HL-60 (cell line): ENCODE results near the gene ULK2.
A peak's percentile ranks its signal among the peaks of the same experiment; 100 is the strongest.
"Not testable (repeated sequence)": the region's sequence is repeated elsewhere in the genome, so short reads cannot be mapped to it uniquely, and the experiment has no call there.

Source experiments
- DNase-seq, 2 experiments: peaks; one replicate each; pipeline ENCODE4 v3.0.0-alpha.2; 2010 to 2020; ENCODE audit warnings: low read depth in 1 of 2, low spot score in 1 of 2
- H3K27ac ChIP-seq: fragments of 250-450 bp; sonication (Bioruptor Pico); replicated peaks from 2 replicates; pipeline ENCODE4 v1.5.1; 2020; ENCODE audit warnings: mild to moderate bottlenecking, moderate library complexity
- H3K27me3 ChIP-seq: fragments of 250-450 bp; sonication (Bioruptor Pico); 2 replicates; pipeline ENCODE4 v1.5.1; 2021; ENCODE audit warnings: mild to moderate bottlenecking, moderate library complexity; ENCODE audit not compliant: insufficient read depth, poor library complexity, severe bottlenecking
- H3K4me3 ChIP-seq: replicated peaks from 2 replicates; pipeline ENCODE4 v1.5.1; 2011; ENCODE audit warnings: mild to moderate bottlenecking, control low read depth, low read length; ENCODE audit not compliant: insufficient read depth
- GABPA ChIP-seq: IDR thresholded peaks from 2 replicates; pipeline ENCODE4 v1.6.1; 2012; ENCODE audit warnings: low read depth
- POLR2AphosphoS5 ChIP-seq: IDR thresholded peaks from 2 replicates; pipeline ENCODE4 v1.6.1; 2012; ENCODE audit warnings: low read depth
- SPI1 ChIP-seq: IDR thresholded peaks from 2 replicates; pipeline ENCODE4 v1.6.1; 2012; ENCODE audit warnings: low read depth, mild to moderate bottlenecking, borderline replicate concordance
- TF ChIP-seq, protein P1 (sequence below): IDR thresholded peaks from 2 replicates; pipeline ENCODE4 v1.6.1; 2012; ENCODE audit warnings: low read depth; ENCODE audit not compliant: insufficient replicate concordance
- TF ChIP-seq, protein P2 (sequence below): IDR thresholded peaks from one replicate; pipeline ENCODE4 v1.5.1; 2011; ENCODE audit warnings: low read length, control low read depth, inconsistent platforms; ENCODE audit not compliant: insufficient read depth

The ULK2 gene

DNA sequence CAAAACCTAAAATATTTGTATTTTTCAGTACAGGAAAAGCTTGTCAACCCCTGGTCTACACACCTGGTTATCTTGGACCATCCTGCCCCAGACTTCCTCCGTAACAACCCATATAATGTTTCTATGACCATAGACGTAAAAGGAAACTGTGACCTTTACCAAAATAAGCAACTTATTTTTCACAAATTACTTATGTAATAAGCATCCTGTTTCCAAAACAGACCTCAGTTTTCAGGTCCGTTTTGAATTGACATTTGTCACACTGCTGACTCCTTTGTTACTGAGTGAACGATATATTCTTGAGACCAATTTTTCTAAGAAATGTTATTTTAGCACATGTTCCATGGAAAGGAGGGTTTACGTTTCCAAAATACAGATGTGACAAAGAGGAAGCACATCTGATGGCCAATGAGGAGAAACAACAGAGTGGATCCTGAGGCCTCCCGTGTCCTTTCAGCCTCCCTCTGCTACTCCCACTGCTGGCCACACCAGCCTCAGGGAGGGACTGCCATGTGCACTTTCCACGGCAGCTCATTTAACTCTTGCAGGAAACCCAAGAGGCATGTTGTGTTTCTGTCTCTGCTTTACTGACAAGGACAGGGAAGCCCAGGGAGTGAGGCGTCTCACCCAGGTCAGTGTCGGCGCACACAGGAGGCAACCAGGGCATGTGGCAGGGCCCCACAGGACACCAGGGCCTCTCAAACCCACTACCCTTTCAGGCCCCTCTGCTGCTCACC, 99.5 kb downstream of the ULK2 start:
- no peak for DNase-seq
- Histone ChIP-seq H3K4me3 (no peak overlapping the region), H3K27me3 (no peaks in the 10 kb centered on the region), H3K27ac (no peak overlapping the region)
- TF ChIP-seq GABPA = no peak
- TF ChIP-seq, protein P1, sequence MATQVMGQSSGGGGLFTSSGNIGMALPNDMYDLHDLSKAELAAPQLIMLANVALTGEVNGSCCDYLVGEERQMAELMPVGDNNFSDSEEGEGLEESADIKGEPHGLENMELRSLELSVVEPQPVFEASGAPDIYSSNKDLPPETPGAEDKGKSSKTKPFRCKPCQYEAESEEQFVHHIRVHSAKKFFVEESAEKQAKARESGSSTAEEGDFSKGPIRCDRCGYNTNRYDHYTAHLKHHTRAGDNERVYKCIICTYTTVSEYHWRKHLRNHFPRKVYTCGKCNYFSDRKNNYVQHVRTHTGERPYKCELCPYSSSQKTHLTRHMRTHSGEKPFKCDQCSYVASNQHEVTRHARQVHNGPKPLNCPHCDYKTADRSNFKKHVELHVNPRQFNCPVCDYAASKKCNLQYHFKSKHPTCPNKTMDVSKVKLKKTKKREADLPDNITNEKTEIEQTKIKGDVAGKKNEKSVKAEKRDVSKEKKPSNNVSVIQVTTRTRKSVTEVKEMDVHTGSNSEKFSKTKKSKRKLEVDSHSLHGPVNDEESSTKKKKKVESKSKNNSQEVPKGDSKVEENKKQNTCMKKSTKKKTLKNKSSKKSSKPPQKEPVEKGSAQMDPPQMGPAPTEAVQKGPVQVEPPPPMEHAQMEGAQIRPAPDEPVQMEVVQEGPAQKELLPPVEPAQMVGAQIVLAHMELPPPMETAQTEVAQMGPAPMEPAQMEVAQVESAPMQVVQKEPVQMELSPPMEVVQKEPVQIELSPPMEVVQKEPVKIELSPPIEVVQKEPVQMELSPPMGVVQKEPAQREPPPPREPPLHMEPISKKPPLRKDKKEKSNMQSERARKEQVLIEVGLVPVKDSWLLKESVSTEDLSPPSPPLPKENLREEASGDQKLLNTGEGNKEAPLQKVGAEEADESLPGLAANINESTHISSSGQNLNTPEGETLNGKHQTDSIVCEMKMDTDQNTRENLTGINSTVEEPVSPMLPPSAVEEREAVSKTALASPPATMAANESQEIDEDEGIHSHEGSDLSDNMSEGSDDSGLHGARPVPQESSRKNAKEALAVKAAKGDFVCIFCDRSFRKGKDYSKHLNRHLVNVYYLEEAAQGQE = no peak
- no peak for TF ChIP-seq SPI1
- TF ChIP-seq, protein P2, sequence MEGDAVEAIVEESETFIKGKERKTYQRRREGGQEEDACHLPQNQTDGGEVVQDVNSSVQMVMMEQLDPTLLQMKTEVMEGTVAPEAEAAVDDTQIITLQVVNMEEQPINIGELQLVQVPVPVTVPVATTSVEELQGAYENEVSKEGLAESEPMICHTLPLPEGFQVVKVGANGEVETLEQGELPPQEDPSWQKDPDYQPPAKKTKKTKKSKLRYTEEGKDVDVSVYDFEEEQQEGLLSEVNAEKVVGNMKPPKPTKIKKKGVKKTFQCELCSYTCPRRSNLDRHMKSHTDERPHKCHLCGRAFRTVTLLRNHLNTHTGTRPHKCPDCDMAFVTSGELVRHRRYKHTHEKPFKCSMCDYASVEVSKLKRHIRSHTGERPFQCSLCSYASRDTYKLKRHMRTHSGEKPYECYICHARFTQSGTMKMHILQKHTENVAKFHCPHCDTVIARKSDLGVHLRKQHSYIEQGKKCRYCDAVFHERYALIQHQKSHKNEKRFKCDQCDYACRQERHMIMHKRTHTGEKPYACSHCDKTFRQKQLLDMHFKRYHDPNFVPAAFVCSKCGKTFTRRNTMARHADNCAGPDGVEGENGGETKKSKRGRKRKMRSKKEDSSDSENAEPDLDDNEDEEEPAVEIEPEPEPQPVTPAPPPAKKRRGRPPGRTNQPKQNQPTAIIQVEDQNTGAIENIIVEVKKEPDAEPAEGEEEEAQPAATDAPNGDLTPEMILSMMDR = no peak
- TF ChIP-seq POLR2AphosphoS5 = no peak

DNA sequence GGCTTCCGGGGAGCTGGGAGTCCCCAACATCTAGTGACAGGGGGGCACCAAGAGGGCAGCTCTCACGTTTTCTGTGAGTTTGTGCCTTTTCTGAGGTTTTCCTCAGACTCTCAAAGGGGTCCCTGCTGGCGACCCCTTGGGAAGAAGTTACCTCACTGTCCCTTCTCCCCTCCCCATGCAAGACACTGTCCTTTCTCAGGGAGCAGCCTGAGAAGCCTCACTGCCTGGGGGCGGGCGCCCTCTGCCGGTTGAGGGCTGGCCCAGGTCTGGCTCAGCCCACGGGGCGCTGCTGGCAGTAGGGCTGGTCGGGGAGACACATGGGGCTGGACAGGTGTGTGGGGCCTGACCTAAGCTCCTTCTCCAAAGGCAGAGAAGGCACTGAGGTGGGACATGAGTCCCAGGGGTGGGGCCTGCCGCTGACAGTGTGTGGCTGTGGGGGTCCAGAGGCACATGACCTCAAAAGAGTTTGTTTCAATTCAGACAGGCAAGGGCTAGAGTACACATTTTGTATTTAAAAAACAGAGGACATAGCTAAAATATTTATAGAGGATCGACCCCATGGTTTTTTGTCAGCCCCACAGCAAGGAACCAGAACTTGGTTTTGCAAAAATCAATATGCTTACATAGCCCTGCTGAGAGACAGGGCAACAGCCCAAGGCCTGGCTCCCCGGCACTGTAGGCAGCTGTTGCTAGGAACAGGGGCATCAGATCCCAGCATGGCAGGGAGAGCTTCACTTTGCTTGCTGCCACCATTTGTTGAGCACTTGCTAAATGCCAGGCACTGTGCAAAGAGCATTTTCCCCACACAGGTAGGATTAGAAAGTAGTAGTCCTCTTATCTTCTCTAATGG, 101.1 kb downstream of the ULK2 start:
- Histone ChIP-seq H3K27ac (no peak overlapping the region), H3K27me3 (no peaks in the 10 kb centered on the region), H3K4me3 (no peak overlapping the region)
- DNase-seq = peak; percentile 10 to 42
- TF ChIP-seq, protein P2 = peak; percentile 33
- no peak for TF ChIP-seq GABPA

DNA sequence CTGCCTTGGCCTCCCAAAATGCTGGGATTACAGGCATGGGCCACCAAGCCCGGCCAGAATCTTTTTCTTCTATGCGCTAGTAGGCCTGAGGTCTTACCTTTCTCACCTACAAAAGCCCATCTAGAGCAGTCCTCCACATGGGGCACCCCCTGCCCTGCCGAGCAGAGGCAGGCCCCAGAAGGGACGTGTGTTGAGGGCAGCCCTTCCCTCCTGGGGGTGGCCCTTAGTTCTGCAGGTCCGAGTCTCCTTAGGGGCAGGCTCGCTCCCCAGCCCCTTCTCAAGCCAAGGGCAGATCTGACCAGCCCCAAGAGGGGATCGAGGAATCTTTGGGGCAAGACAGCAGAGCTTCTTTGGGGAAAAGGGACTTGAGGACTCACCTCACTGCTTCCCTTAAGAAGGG, 101.7 kb downstream of the ULK2 start:
- no peak overlapping the region for H3K27ac ChIP-seq
- no peak overlapping the region for H3K4me3 ChIP-seq
- no peak for DNase-seq
- TF ChIP-seq, protein P1 = no peak
- TF ChIP-seq POLR2AphosphoS5 = no peak
- TF ChIP-seq GABPA = no peak
- TF ChIP-seq, protein P2 = no peak
- TF ChIP-seq SPI1 = no peak
- no peaks in the 10 kb centered on the region for H3K27me3 ChIP-seq

DNA sequence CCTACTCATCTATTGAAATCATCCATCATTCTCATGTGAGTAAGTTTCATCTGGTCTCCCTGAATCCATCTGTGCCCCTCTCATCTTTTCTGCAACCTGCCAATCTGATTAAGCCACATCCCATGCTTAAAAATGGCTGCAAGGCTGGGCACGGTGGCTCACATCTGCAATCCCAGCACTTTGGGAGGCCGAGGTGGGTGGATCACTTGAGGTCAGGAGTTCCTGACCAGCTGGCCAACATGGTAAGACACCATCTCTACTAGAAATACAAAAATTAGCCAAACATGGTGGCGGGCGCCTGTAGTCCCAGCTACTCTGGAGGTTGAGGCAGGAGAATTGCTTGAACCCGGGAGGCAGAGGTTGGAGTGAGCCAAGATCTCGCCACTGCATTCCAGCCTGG, 103.7 kb downstream of the ULK2 start:
- not testable (repeated sequence) for H3K27ac ChIP-seq, DNase-seq, H3K27me3 ChIP-seq, H3K4me3 ChIP-seq
